ENCODE data around the gene KIN.
"Not testable (repeated sequence)": the region's sequence is repeated elsewhere in the genome, so short reads cannot be mapped to it uniquely, and the experiment has no call there.

Gene KIN

GRCh38 chr10:7794251-7795026 lies 6.6 kb upstream of the KIN start:
- no peak for DNase-seq

- DNase-seq: no peak
These were observed 4.7 kb upstream of the KIN start for GRCh38 chr10:7792541-7792940.

GRCh38 chr10:7789390-7789789 lies 1.6 kb upstream of the KIN start:
- DNase-seq: no peak

GRCh38 chr10:7788639-7789286 lies 970 bp upstream of the KIN start:
- no peak for DNase-seq

- DNase-seq: no peak
These were observed 490 bp downstream of the KIN start for GRCh38 chr10:7787150-7787856.

GRCh38 chr10:7786430-7786829 lies 1.4 kb downstream of the KIN start:
- no peak for DNase-seq

- not testable (repeated sequence) for DNase-seq
These were observed 5.6 kb downstream of the KIN start for GRCh38 chr10:7782194-7782593.

GRCh38 chr10:7776777-7777176 lies 11.0 kb downstream of the KIN start:
- DNase-seq: no peak

- no peak for DNase-seq
These were observed 13.7 kb downstream of the KIN start for GRCh38 chr10:7773845-7774801.

- no peak for DNase-seq
These were observed 19.4 kb downstream of the KIN start for GRCh38 chr10:7768417-7768816.

- no peak for DNase-seq
These were observed 20.6 kb downstream of the KIN start for GRCh38 chr10:7767209-7767608.

- no peak for DNase-seq
These were observed 21.6 kb downstream of the KIN start for GRCh38 chr10:7766241-7766640.

GRCh38 chr10:7763929-7764328 lies 23.9 kb downstream of the KIN start:
- no peak for DNase-seq

GRCh38 chr10:7756360-7756992 lies 31.3 kb downstream of the KIN start:
- DNase-seq: no peak

GRCh38 chr10:7755103-7755502 lies 32.7 kb downstream of the KIN start:
- no peak for DNase-seq

GRCh38 chr10:7752251-7752650 lies 35.5 kb downstream of the KIN start:
- DNase-seq: no peak

GRCh38 chr10:7750222-7750621 lies 37.6 kb downstream of the KIN start:
- no peak for DNase-seq

- not testable (repeated sequence) for DNase-seq
These were observed 39.2 kb downstream of the KIN start for GRCh38 chr10:7748637-7749036.

GRCh38 chr10:7744307-7744706 lies 43.5 kb downstream of the KIN start:
- DNase-seq: no peak

- DNase-seq: no peak
These were observed 49.0 kb downstream of the KIN start for GRCh38 chr10:7738536-7739407.

- DNase-seq: no peak
These were observed 53.0 kb downstream of the KIN start for GRCh38 chr10:7734821-7735220.
